Cerebellar nuclear complex (tissue), 1 donor: Measurements from ENCODE around the gene RNF150.
"Not testable (repeated sequence)": the region's sequence is repeated elsewhere in the genome, so short reads cannot be mapped to it uniquely, and the experiment has no call there.

Experiments
- DNase-seq, 2 experiments: peaks; one replicate each; lab custom pipeline; 2025; lab: John Stamatoyannopoulos, UW

RNF150 gene

DNA sequence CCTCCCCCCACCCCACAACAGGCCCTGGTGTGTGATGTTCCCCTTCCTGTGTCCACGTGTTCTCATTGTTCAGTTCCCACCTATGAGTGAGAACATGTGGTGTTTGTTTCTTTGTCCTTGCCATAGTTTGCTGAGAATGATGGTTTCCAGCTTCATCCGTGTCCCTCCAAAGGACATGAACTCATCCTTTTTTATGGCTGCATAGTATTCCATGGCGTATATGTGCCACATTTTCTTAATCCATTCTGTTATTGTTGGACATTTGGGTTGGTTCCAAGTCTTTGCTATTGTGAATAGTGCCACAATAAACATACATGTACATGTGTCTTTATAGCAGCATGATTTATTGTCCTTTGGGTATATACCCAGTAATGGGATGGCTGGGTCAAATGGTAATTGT, 312.7 kb downstream of the RNF150 start:
- not testable (repeated sequence) for DNase-seq

DNA sequence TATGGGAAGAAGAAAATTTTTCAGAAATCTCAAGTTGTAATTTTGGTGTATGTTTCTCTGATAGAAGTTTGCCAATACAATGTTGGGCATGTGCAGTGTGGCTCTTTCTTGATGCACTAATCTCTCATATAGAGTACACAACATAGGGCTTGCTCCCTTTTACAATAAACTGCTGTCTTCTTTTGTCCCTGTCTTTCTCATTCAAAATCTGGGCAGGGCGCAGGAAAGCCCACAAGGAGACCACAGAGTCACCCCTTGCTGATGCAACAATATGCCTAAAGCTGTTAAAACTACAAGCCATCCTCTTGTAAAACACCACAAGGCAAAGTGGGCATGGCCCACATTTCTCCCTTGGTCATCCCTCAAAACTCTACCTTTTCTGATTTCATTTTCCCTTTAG, 313.7 kb downstream of the RNF150 start:
- no peak for DNase-seq

DNA sequence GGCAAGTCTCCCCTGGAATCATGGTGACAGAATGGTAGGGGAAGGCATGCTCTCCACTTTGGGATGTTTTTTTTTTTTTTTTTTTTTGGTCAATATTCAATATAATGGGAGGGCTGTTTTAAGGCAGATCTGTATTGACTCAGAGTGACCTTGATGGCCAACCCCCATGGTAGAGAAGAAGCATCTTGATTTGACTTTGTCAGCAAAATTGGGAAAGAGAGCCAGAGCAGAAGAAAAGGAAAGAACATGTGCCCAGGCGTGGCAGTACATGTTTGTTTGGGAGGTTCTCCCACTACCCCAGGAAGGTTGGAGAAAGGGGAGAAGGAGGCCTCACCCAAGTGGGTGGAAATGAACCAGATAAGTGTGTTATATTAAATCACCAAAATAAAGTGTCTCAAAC, 314.8 kb downstream of the RNF150 start:
- no peak for DNase-seq

DNA sequence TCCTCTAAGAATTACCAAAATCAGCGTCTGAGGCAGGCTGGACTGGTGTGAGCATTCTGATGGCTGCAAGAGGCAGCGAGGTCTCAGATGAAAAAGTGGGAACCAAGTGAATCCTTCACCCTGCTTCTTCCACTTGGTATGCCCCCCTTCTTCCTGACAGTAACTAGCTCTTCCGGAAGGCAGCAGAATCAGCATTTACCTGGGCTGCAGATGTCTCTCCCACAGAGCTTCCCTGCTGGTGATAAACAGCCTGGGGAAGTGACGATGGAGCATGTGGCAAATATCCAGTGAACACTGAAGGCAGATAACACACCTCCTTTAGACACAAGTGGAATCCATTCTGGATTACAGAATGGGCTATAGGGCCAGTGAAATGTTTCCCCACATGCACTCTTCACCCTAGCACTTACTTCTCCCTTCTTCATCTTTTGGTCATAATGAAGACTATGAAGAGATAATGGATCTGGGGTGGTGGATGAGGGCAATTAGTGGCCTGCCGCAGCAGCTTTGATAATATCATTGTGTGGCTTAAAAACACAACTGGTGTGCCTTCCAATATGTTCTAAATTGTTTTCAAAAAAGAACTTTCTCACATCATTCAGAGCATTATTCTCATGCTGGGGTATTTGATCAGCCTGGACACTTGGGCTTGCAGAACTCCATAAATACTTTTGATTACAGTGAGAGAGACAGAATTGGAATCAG, 316.3 kb downstream of the RNF150 start:
- no peak for DNase-seq

DNA sequence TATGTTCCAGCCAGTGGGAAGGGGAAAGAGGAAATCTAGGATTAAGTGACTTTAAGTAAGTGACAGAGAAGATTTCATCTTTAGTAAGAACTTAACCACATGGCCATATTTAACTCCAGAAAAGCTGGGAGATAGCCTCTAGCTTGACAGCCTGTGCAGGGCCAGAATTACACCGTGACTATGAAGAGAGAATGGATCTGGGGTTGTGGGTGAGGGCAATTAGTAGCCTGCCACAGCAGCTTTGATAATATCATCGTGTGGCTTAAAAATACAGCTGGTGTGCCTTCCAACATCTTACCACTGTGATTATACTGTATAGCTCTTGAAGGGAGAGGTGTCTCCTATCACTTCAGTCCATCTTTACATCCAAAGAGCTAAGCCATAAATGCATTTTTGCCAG, 319.5 kb downstream of the RNF150 start:
- no peak for DNase-seq

DNA sequence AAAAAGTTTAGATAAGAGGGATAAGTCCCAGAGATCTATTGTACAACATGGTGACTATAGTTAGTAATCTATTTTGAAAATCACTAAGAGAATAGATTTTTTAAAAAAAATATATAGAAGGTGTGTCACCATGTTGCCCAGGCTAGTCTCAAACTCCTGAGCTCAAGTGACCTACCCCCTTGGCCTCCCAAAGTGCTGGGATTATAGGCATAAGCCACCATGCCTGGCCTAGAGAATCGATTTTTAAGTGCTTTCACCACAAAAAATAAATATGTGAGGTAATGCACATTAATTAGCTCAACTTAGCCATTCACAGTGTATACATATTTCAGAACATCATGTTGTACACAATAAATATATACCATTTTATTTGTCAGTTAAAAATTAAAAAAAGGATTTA, 320.4 kb downstream of the RNF150 start:
- no peak for DNase-seq

DNA sequence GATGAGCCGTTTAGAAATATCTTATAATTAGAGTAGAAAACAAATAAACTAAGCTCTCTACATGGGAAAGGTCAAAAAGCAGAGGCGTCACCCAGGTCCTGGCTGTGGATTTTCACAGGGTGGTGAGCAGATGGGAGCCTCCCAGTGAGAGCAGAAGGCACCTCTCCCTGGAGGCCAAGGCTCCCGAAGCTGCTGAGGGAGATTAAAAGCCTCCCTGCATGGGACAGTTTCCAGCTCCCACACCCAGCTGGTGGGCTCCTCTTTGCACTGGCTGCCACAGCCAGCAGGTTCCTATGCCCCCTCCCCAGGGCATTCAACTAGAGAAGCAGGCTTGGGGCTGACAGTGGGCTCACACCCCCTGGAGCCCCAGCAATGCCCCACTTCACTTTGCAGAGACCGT, 321.8 kb downstream of the RNF150 start:
- no peak for DNase-seq

DNA sequence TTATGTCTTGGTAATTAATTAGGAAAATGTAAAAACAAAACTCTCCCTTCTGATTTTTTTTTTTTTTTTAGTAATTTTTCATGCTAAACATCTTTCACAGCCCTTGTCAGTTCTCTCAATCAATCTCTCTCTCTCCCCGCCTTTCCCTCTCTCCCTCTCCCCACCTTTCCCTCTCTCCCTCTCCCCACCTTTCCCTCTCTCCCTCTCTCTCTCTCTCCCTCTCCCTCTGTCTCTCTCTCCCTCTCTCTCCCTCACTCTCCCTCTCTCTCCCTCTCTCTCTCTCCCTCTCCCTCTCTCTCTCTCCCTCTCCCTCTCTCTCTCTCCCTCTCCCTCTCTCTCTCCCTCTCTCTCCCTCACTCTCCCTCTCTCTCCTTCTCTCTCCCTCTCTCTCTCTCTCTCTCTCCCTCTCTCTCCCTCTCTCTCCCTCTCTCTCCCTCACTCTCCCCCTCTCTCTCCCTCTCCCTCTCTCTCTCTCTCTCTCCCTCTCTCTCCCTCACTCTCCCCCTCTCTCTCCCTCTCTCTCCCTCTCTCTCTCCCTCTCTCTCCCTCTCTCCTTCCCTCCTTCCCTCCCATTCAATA, 322.6 kb downstream of the RNF150 start:
- DNase-seq, result not testable (repeated sequence)
